ENCODE measurements around the gene GRM2. TPM values are rescaled to one million over a fixed set of nuclear protein-coding genes. Genes with fewer than 3 reads are reported as not detected.

GRM2 gene
- total and polyA plus RNA-seq, 10 of the 15 experiments (the other 5 are each of a cell fraction or from before 2014, with no cell fraction given) = 0.01 to 0.14 (median 0.06) TPM; not detected in 5

GRCh38 chr3:51712963-51713362 lies 6.1 kb downstream of the GRM2 start:
- BruUV-seq (replicated peaks) = no TSS peak
- Histone ChIP-seq H3K4me2 (ENCODE audit: control insufficient read depth, insufficient read depth) (no peak overlapping the region), H4K20me1 (ENCODE audit: control insufficient read depth, insufficient read depth) (no peaks in the 10 kb centered on the region), H3K9ac (ENCODE audit: control insufficient read depth, insufficient read depth, low read length) (no peak overlapping the region), H3K27me3 (replicated peaks in 1 of 2; ENCODE audit: control insufficient read depth in 2 of 2, insufficient read depth in 2 of 2, low read length in 1 of 2) (no peaks in the 10 kb centered on the region), H3K27ac (ENCODE audit: control insufficient read depth, insufficient read depth) (no peak overlapping the region), H3K4me3 (no peak overlapping the region), H3K79me2 (ENCODE audit: control insufficient read depth, insufficient read depth, low read length) (no peaks in the 10 kb centered on the region), H3K9me3 (replicated peaks; ENCODE audit: control insufficient read depth, insufficient read depth, low read length) (no peaks in the 10 kb centered on the region), H3K4me1 (ENCODE audit: control insufficient read depth, insufficient read depth, low read length) (no peaks in the 10 kb centered on the region), H3K36me3 (ENCODE audit: control insufficient read depth in 2 of 2, insufficient read depth in 2 of 2, low read length in 1 of 2) (no peaks in the 10 kb centered on the region), H2AFZ (ENCODE audit: control insufficient read depth, low read depth, low read length) (no peak overlapping the region)
- ChIA-PET SMC1A (ENCODE audit: uncharacterized antibody, unreplicated experiment) (interaction anchor here (1.2 to 1.8 kb wide), 2 partner anchors 12 to 87 kb away, joined by 3 to 4 read pairs; no protein-coding TSS in a partner anchor), POLR2A (interaction anchor here (0.6 kb wide), 1 partner anchor 36 kb away, joined by 4 read pairs; no protein-coding TSS in a partner anchor), CTCF (no interaction called here), RAD21 (ENCODE audit: unreplicated experiment) (no interaction called here)
- ATAC-seq = no peak
- intact Hi-C loops (cut with micrococcal nuclease; ENCODE audit: unreplicated experiment) (no loop called here), in situ Hi-C loops (cut with MboI) (no loop called here)
- DNase-seq (ENCODE audit: low read depth, low spot score) = no peak
- 79% methylated on average over 19 of the region's 19 CpGs for WGBS (ENCODE audit: insufficient coverage, insufficient replicate concordance, low lambda C conversion rate, missing lambda C conversion rate)
- FAIRE-seq = no peak
- TF ChIP-seq YBX1 (IDR thresholded peaks at IDR 0.05) = no peak
- TF ChIP-seq POU2F2 (IDR thresholded peaks at IDR 0.05; ENCODE audit: borderline replicate concordance, low read depth, low read length) = no peak
- no peak for TF ChIP-seq LARP7 (IDR thresholded peaks at IDR 0.05)
- TF ChIP-seq CBX5 (IDR thresholded peaks at IDR 0.05; ENCODE audit: low read depth) = no peak
- TF ChIP-seq SMC3 (IDR thresholded peaks at IDR 0.05; ENCODE audit: borderline replicate concordance, low read length) = no peak
- TF ChIP-seq SREBF2 (IDR thresholded peaks at IDR 0.05; ENCODE audit: low read length) = no peak
- TF ChIP-seq EED (IDR thresholded peaks at IDR 0.05; ENCODE audit: low read depth) = no peak
- no peak for TF ChIP-seq HCFC1 (IDR thresholded peaks at IDR 0.05; ENCODE audit: low read length)
- no peak for TF ChIP-seq SRF (IDR thresholded peaks at IDR 0.05; ENCODE audit: low read depth in 2 of 2, low read length in 2 of 2)
- TF ChIP-seq HDAC6 (IDR thresholded peaks at IDR 0.05; ENCODE audit: unreplicated experiment) = no peak
- no peak for TF ChIP-seq ZNF592 (IDR thresholded peaks at IDR 0.05)
- TF ChIP-seq MYB (IDR thresholded peaks at IDR 0.05; ENCODE audit: borderline replicate concordance, low read depth, low read length) = no peak
- TF ChIP-seq CUX1 (IDR thresholded peaks at IDR 0.05; ENCODE audit: insufficient replicate concordance, low read depth, low read length) = no peak
- TF ChIP-seq CTCF (IDR thresholded peaks at IDR 0.05 in 2 of 3, conservative IDR thresholded peaks at IDR 0.05 in 1 of 3; ENCODE audit: control insufficient read depth in 2 of 3, extremely low read depth in 1 of 3, insufficient read depth in 1 of 3, low read depth in 3 of 3, low read length in 3 of 3) = no peak
